ENCODE results near the gene SSR3.
A peak's percentile ranks its signal among the peaks of the same experiment; 100 is the strongest.

SSR3 gene

DNA sequence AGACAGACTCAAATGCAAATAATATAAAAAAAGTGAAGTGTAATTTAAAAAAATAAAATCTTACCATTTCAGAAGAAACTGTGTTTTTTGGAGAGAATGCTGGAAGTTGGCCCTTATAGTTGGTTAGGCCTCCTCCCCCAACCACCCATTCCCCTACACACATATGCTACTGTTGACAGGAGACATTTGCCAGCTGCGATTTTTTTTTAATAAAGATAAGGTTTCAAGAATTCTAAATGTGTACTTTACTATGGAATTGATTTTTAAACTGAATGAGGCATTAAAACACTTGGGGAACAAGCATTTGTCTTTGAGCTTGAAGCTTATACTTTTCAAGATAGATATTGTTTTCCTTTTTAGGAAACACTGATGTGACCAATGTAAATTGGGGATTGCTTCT is 4.4 kb upstream of the SSR3 start:
- Histone ChIP-seq H3K27me3 (ENCODE audit: insufficient read depth, poor library complexity, severe bottlenecking) (no peaks in the 10 kb centered on the region), H3K4me3 (replicated peaks; ENCODE audit: insufficient read depth, low read length) (no peak overlapping the region), H3K27ac (replicated peaks) (no peak overlapping the region)
- DNase-seq (ENCODE audit: low read depth in 1 of 2, low spot score in 1 of 2), result no peak
- no peak for TF ChIP-seq GABPA (IDR thresholded peaks at IDR 0.05; ENCODE audit: low read depth)
- TF ChIP-seq POLR2AphosphoS5 (IDR thresholded peaks at IDR 0.05; ENCODE audit: low read depth), result no peak
- TF ChIP-seq SPI1 (IDR thresholded peaks at IDR 0.05; ENCODE audit: borderline replicate concordance, low read depth), result no peak
- TF ChIP-seq CTCF (IDR thresholded peaks at IDR 0.05; ENCODE audit: insufficient read depth, low read length), result no peak
- TF ChIP-seq, protein P1, sequence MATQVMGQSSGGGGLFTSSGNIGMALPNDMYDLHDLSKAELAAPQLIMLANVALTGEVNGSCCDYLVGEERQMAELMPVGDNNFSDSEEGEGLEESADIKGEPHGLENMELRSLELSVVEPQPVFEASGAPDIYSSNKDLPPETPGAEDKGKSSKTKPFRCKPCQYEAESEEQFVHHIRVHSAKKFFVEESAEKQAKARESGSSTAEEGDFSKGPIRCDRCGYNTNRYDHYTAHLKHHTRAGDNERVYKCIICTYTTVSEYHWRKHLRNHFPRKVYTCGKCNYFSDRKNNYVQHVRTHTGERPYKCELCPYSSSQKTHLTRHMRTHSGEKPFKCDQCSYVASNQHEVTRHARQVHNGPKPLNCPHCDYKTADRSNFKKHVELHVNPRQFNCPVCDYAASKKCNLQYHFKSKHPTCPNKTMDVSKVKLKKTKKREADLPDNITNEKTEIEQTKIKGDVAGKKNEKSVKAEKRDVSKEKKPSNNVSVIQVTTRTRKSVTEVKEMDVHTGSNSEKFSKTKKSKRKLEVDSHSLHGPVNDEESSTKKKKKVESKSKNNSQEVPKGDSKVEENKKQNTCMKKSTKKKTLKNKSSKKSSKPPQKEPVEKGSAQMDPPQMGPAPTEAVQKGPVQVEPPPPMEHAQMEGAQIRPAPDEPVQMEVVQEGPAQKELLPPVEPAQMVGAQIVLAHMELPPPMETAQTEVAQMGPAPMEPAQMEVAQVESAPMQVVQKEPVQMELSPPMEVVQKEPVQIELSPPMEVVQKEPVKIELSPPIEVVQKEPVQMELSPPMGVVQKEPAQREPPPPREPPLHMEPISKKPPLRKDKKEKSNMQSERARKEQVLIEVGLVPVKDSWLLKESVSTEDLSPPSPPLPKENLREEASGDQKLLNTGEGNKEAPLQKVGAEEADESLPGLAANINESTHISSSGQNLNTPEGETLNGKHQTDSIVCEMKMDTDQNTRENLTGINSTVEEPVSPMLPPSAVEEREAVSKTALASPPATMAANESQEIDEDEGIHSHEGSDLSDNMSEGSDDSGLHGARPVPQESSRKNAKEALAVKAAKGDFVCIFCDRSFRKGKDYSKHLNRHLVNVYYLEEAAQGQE (IDR thresholded peaks at IDR 0.05; ENCODE audit: insufficient replicate concordance, low read depth), result no peak

GRCh38 chr3:156558389-156558788 is 3.5 kb upstream of the SSR3 start:
- no peak for DNase-seq (ENCODE audit: low read depth in 1 of 2, low spot score in 1 of 2)
- H3K27ac ChIP-seq (replicated peaks), result no peak overlapping the region
- H3K27me3 ChIP-seq (ENCODE audit: insufficient read depth, poor library complexity, severe bottlenecking), result no peaks in the 10 kb centered on the region
- TF ChIP-seq GABPA (IDR thresholded peaks at IDR 0.05; ENCODE audit: low read depth), result no peak
- TF ChIP-seq POLR2AphosphoS5 (IDR thresholded peaks at IDR 0.05; ENCODE audit: low read depth), result no peak
- TF ChIP-seq CTCF (IDR thresholded peaks at IDR 0.05; ENCODE audit: insufficient read depth, low read length), result no peak
- TF ChIP-seq SPI1 (IDR thresholded peaks at IDR 0.05; ENCODE audit: borderline replicate concordance, low read depth), result no peak
- TF ChIP-seq, protein P1 (IDR thresholded peaks at IDR 0.05; ENCODE audit: insufficient replicate concordance, low read depth), result no peak
- H3K4me3 ChIP-seq (replicated peaks; ENCODE audit: insufficient read depth, low read length), result no peak overlapping the region

GRCh38 chr3:156554515-156554841 is 439 bp downstream of the SSR3 start:
- H3K27me3 ChIP-seq (ENCODE audit: insufficient read depth, poor library complexity, severe bottlenecking), result no peaks in the 10 kb centered on the region
- H3K27ac ChIP-seq (replicated peaks), result peak overlapping the region; percentile 86
- H3K4me3 ChIP-seq (replicated peaks; ENCODE audit: insufficient read depth, low read length), result peak overlapping the region; percentile 89
- no peak for TF ChIP-seq CTCF (IDR thresholded peaks at IDR 0.05; ENCODE audit: insufficient read depth, low read length)
- DNase-seq (ENCODE audit: low read depth in 1 of 2, low spot score in 1 of 2), result no peak

- no peaks in the 10 kb centered on the region for H3K27me3 ChIP-seq (ENCODE audit: insufficient read depth, poor library complexity, severe bottlenecking)
- H3K27ac ChIP-seq (replicated peaks), result peak overlapping the region; percentile 86
- peak in 1 of 2 experiments; percentile 33 for DNase-seq (ENCODE audit: low read depth in 1 of 2, low spot score in 1 of 2)
- TF ChIP-seq SPI1 (IDR thresholded peaks at IDR 0.05; ENCODE audit: borderline replicate concordance, low read depth), result no peak
- peak; percentile 45; the same call in 1 of the 2 replicates for TF ChIP-seq POLR2AphosphoS5 (IDR thresholded peaks at IDR 0.05; ENCODE audit: low read depth)
- H3K4me3 ChIP-seq (replicated peaks; ENCODE audit: insufficient read depth, low read length), result peak overlapping the region; percentile 89
Observed at GRCh38 chr3:156553705-156554356, 1.1 kb downstream of the SSR3 start.

Data from HL-60 (cell line).